ENCODE results near the gene CDK6. TPM values are rescaled to one million over a fixed set of nuclear protein-coding genes. Genes with fewer than 3 reads are reported as not detected.

Gene CDK6
- total RNA-seq, 1 experiment from 2014 or later, result 73.8 TPM

DNA sequence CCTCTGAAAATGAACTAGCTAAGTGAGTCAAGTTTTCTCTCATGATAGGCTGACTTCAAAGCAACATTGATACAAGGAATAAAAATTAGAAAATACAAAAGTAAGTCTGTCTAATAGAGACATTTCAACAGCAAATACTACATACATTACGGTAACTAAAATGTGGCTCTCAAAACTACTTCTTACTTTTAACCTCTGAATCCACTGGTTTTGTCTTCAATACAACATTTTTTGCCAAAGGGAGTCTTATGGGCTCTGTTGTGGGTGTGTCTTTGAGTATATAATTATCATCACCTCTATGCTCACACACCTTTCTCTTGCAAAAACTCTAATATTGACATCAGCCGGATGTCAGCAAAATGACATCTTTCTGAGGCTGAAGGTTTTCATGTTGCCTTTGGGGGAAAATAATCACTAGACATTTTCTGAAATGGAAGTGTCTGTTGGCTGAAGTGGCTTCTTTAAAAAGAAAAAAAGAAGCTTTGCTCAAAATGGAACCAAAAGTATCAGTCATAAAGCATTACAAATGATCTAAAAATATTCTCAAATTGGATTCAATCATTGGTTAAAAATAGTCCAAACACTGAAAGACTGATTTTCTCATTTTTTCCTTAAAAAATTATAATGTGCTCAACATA lies 204.4 kb downstream of the CDK6 start:
- no peak for DNase-seq (ENCODE audit: extremely low read depth, low read depth)

DNA sequence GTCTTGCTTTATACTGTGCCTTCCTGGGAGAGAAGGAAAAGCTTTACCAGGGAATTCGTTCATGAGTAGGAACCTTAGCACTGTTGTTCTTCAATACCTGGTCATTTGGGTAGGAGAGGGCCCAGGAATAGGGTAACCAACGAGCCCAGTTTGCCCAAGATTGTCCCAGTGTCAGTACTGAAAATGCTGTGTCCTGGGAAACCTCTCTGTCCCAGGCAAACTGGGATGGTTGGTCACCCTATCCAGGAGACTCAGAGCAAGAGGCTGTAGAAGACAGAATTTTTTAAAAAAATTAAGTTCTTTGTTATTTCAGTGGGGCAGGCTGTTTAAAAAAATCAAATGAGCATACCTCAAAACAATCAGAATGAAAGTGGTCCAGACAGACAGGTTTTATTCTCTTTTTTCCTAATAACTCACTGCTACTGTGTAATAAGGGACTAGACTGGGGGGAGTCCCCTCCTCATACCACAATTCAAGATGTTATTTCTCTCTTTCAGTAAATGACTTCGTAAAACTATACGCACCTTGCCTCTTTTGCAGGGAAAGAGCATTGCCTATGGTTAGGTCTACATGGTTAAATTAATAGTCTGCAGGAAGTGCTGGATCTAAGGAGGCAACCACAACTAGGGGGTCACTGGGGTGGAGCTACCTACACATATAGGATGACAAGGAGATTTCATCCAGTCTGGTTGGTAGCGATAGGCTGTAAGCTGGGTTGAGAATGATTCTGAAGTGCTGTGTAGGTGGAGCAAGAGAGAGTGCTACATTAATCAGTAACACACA lies 205.1 kb downstream of the CDK6 start:
- no peak for DNase-seq (ENCODE audit: extremely low read depth, low read depth)

GRCh38 chr7:92629779-92630178 lies 206.6 kb downstream of the CDK6 start:
- DNase-seq (ENCODE audit: extremely low read depth, low read depth), result no peak

GRCh38 chr7:92627956-92628355 lies 208.4 kb downstream of the CDK6 start:
- DNase-seq (ENCODE audit: extremely low read depth, low read depth), result no peak

DNA sequence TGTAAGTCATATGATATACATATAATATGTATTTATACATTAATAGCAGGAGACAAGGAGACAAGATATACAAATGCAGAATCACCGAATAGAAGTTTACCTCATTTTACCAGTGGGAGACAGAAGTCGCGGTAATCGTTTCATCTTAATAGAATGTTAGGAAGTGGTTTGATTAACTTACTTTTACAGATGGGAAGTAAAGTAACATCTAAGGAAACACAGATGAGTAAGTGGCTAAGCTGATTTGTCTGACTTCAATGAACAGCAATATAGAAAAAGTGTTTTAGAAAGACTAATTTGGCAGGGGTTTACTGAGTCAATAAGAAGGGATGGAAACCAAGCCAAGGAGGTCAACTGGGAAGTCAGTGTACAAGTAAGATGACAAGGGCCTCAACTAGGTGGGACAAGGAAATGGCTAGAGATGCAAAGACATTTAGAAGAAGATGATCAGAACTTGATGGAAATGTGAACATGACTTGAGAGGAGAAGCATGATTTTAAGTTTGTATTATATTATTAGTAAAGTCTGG lies 210.0 kb downstream of the CDK6 start:
- DNase-seq (ENCODE audit: extremely low read depth, low read depth), result no peak

GRCh38 chr7:92625617-92626016 lies 210.8 kb downstream of the CDK6 start:
- DNase-seq (ENCODE audit: extremely low read depth, low read depth), result no peak

GRCh38 chr7:92624298-92624996 lies 211.9 kb downstream of the CDK6 start:
- DNase-seq (ENCODE audit: extremely low read depth, low read depth), result no peak

GRCh38 chr7:92623544-92623943 lies 212.8 kb downstream of the CDK6 start:
- no peak for DNase-seq (ENCODE audit: extremely low read depth, low read depth)

DNA sequence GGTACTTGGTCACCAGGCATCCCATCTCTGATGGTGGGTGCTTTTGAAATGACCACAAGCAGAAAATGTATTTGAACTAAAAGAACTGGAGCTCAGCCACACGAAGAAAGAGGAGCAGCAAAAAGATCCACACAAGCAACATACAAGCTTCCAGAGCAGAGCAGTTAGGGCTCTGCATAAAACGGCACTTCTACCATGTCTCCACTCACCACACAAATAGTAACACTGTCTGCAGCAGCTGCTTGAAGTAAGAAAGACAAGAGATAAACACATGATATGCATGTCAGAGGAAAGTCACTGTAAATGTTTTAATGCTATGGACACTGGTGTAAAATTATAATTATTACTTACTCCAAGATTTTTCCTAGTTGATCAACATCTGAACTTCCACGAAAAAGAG lies 213.7 kb downstream of the CDK6 start:
- DNase-seq (ENCODE audit: extremely low read depth, low read depth), result no peak

DNA sequence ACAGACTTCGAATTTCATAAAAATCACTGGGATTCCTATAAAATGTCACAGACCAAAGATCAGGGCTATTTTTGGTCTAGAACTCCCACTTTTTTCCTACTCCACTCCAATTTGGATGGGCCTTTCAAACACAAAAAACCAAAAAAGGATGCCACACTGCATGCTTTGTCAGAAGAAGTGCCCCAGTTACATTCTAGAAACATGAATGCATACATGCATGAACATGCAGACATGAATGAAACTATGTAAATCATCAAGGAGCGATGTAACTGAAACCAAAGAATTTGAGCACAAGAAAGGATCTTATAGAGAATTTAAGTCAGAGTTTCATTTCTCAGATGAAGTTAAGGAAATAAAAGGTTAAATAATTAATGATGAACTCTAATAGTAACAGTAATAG lies 214.3 kb downstream of the CDK6 start:
- no peak for DNase-seq (ENCODE audit: extremely low read depth, low read depth)

DNA sequence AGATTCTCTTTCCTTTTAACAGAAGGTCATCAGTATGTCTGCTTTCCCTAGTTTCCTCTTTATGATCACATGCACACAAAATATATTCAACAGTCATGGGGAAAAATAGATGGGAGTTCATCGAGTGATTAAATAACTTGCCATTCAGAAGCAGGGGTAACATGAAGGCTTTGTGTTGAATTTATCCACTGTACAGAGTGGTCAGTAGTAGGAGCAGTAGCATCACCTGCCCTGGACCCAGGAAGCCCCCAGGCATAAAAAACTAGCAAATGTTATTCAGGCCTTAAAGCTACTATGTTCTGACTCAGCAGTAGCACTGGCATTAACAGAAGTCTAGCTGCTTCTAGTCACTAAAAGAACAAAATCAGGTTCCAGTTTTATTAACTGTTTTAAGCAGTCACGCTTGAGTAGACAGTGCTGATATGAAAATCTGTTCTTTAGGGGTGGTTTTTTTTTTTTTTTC lies 214.8 kb downstream of the CDK6 start:
- DNase-seq (ENCODE audit: extremely low read depth, low read depth), result no peak

GRCh38 chr7:92621026-92621540 lies 215.3 kb downstream of the CDK6 start:
- peak; percentile 65 for DNase-seq (ENCODE audit: extremely low read depth, low read depth)

DNA sequence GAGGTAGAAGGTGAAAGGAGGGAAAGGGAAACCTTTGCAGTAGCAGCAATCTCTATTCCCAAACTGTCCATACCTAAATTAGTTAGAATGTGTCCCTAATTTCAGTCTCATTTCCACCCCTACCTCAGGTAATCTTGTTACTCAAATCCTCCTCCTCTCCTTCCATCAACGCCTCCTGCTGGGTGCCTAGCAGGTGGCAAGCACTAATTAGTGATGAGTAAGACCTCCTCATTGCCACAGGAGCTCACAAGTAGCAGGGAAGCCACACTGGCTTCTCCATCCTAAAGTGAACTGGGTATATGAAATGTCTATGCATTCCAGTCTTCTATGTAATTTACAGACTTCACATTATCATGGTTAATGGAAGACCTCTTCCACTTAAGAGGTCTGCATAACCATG lies 220.5 kb downstream of the CDK6 start:
- DNase-seq (ENCODE audit: extremely low read depth, low read depth), result no peak

DNA sequence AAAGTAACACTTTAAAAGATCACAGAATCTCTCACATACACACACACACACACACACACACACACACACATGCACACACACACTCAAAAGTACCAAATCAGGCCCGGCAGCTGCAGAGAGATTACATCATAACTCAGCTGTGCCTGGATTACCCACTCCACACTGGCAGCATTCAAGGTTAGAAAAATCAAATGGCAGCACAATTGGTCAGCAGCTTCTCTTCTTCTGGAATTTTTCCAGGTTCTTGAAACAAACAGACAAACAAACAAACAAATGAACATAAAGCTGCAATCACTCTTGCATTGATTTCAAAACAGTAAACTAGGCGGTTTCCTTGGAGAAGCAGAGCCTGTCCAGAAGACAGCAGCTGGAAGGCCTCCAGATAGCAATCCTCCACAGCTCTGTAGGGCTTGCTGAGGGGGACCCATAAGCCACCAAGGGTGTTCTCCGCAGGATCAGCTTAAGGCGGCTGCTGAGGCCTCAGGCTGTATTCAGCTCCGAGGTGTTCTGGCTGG lies 221.7 kb downstream of the CDK6 start:
- DNase-seq (ENCODE audit: extremely low read depth, low read depth), result no peak

DNA sequence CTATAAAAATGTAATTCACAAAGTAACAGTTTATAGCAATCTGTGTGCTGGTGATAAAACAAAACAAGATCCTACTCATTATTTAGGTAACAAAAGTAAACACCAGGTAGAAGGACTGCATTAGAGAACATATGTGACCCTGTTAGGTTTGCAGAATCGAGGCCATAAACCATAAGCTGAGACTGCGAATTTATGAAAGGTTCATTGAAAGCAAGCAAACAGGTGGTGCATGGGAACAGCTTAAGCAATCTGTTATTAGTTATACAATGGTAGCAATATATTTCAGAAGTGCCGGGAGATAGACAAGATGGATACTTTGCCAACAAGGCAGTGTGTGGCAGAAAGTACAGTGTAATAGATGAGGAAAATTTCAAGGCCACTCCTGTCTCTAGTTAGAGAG lies 222.7 kb downstream of the CDK6 start:
- DNase-seq (ENCODE audit: extremely low read depth, low read depth), result no peak

- no peak for DNase-seq (ENCODE audit: extremely low read depth, low read depth)
These were observed 223.2 kb downstream of the CDK6 start for GRCh38 chr7:92613214-92613613.

DNA sequence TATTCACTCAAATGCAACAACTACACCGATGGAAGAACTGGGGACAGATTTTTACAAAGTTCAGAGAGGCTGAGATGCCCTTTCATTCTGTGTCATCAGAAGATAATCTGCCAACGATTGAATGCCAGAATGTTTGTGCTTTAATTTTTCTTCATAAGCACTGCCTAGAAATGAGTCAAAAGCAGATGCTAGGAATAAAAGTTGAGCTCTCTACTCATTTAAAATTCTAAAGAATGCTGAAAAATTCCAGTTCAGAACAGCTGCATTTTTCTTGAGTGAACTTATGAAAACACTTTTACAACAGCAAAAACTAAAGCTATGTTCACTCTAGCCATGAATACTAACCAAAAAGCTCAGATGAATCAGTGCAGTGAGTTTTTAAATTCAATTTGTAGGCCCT lies 223.9 kb downstream of the CDK6 start:
- no peak for DNase-seq (ENCODE audit: extremely low read depth, low read depth)

GRCh38 chr7:92611735-92612134 lies 224.6 kb downstream of the CDK6 start:
- DNase-seq (ENCODE audit: extremely low read depth, low read depth), result no peak

DNA sequence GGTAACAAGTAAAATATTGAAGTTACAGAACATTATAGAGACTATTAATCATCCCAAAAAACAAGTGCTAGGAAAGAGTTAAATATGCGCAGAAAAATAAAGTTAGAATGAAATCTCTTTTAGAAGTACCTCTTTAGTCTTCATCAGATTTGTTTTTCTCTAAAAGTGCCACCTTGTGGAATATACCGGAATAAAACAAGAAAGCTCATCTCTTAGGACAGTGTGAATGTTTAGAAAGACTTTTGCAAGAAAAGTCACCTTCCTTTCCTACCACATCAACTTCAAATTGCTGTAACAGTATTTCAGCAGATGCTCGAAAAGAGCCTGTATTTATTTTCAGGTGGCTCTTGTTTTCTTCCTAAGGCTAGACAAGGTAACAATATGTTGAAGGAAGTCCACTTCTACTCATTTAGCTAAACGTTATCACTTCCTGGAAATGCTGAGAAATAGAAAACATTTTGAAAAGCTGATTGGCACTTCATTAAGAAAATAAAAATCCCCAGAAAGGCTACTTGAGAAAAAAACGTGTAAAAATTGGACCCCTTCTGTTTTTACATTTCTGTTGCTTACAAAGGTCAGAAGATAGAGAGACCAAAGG lies 226.4 kb downstream of the CDK6 start:
- DNase-seq (ENCODE audit: extremely low read depth, low read depth), result peak; percentile 30

Measured in NCI-H460 (cell line).